ENCODE measurements around the gene RAB3GAP2.
"Not testable (repeated sequence)": the region's sequence is repeated elsewhere in the genome, so short reads cannot be mapped to it uniquely, and the experiment has no call there.

RAB3GAP2 gene

DNA sequence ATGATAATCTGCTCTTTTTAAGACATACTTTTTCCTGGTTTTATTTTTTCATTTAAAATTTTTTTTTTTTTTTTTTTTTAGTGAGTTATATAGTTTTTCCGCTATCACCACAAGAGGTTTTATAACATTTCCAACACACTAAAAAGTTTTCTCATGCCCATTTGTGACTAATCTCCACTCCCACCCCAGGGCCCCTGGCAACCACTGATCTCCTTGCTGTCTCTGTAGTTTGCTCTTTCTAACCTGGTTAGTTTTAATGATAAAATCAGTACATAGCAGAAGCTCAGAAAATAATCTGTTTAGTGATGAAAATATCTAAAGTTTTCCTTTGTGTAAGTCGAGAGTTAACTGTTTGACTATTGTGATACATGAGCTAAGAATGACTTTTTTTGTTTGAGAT is 136.5 kb downstream of the RAB3GAP2 start:
- no peak for DNase-seq

DNA sequence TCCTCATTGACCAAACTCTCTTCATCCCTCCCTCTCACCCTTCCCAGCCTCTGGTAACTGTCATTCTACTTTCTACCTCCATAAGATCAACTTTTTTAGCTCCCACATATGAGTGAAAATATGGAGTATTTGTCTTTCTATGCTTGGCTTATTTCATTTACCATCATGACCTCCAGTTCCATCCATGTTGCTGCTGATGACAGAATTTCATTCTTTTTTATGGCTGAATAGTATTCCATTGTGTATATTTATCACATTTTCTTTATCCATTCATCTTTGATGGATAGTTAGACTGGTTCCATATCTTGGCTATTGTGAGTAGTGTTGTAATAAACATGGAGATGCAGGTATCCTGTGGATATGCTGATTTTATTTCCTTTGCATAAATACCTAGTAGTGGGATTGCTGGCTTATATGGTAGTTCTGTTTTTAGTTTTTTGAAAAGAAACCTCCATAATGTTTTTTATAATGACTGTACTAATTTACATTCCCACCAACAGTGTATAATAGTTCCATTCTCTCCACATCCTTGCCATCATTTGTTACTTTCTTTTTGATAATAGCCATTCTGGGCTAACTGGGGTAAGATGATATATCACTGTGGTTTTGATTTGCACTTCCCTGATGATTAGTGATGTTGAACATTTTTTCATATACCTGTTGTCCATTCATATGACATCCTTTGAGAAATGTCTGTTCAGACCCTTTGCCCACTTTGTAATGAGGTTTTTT is 142.6 kb downstream of the RAB3GAP2 start:
- no peak for DNase-seq

DNA sequence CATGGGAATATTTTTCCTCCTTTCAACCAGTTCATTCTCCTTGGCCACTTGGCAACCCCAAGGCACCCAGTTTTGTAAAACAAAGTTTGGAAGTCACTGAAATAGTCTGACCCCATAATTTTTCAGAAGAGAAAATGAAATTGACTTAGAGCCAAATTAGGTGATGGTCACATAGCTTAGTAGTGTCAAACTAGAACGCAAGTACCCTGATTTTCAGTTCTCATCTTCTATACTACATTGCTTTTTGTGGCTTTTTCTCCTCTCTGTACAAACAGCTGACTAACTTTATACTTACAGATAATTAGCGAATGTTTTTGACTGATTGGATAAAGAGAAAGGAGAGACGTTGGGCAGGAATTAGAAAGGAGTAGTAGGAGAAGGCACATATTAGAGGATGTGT is 145.2 kb downstream of the RAB3GAP2 start:
- DNase-seq, result no peak

DNA sequence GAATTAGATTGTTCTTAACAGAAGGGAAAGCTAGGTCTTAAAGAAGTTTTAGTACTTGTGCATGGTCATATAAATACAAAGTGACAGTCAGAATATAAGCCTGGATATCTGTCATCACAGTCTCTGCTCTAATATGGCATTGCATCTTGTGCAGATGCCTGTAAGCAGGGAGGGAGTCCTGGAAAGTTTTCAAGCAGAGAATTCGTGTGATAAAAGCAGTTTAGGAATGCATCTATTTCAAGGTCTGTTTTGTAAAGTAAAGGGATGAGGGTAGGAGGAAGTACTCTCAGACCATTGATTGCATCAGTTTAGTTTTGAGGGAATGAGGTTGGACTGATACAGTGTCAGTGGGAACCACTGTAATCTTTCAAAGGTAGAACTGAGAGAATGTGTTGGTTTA is 147.7 kb downstream of the RAB3GAP2 start:
- DNase-seq, result no peak

DNA sequence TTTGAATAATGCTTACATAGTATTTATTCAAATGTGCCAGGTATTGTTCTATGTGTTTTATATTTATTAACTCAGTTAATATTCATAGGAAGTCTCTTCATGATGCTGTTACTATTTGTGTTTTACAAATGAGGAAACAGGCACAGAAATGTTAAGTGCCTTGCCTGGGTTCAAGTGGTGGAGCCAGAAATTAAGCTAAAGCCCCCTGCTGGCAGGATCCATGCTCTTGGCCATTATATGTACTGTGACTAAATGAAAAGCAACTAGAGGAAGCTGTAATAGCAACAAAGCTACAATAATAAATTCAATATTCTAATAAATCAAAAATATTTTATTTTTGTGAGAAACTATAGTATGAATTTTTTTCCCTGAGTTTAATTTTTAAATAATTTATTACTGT is 148.4 kb downstream of the RAB3GAP2 start:
- no peak for DNase-seq

DNA sequence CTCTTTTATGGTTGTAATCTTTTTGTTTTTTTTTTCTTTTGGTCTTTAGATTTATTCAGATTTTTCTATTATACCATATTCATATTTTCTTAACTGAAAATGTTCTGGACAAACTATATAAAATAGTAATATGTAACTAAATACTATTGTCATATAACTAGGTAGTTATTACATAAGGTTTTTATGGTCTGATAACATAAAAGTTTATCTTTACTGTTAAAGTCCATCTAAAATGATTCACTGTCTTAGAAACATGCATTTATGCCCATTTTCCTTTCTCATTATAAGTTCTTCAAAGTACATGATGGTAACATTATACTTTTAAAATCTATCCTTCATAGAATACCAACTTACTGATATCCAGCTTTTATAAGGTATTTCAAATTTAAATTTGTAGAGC is 149.2 kb downstream of the RAB3GAP2 start:
- DNase-seq, result no peak

DNA sequence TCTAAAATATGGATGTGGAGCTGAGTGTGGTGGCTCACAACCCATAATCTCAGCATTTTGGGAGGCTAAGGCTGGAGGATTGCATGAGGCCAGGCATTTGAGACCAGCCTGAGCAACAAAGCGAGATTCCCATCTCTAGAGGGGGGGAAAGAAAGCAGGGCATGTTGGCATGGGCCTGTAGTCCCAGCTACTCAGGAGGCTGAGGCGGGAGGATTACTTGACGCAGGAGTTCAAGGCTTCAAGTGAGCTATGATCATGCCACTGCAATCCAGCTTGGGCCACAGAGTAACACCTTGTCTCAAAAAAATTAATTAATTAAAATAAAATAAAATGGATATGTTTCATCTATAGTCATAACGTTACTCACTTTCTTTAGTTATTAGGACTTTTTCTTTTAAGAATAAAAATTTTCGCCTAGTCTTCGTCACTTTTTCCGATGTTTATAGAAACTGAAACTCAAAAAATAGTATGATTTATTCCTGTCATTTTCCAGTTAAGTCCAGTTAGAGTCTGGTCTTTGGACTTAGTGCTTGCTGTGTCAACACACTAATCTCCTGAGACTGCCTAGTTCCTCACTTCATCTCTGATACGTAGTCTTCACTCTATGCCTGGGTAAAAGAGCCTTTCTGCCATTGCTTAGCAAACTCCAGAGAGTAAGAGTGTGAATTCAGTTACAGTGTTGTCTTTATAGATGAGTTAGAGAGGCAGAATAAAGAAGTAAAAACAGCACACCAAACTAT is 150.3 kb downstream of the RAB3GAP2 start:
- no peak for DNase-seq

DNA sequence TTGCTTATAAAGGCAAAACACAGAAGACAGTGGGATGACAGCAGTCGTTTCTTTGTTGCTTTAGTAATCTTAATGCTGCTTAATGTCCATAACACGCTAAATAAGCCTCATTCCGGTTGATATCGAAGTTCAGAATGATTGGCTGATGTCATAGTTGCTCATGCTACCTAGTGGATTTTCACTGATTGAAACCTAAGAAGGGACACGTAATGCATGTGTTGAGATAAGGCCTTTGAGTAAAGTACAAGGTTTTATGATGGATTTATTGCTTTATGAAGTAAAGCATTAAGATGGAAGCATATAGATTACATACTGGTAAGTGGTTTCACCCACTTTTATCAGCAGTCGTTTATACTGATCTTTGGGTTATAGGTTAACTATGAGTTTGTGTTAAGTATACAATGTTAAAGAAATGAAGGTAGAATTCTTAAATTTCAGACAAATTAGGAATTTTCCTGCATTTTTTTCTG is 153.2 kb downstream of the RAB3GAP2 start:
- no peak for DNase-seq

DNA sequence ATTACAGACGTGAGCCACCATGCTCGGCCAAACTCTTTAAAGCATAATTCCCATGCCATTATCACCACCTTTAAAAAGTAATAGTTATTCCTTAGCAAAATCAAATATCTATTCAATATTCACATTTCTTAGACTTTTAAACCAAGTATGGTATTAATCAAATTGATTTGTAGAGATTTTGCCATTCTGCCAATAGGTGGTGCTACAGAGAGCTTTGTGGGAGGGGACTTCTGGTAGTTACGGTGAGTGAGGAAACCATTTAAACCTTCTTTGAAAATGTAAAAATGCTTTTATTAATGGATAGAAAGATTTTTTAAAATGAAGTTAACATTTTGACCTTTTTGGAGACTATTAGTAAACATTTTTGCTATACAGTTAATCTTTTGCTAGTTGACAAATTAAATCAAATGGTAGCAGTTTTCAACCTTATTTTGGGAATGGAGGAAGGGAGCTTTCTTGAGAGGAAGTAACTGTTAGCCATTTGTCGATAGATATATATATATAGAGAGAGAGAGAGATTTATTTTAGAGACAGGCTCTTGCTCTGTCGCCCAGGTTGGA is 159.0 kb downstream of the RAB3GAP2 start:
- DNase-seq, result no peak

DNA sequence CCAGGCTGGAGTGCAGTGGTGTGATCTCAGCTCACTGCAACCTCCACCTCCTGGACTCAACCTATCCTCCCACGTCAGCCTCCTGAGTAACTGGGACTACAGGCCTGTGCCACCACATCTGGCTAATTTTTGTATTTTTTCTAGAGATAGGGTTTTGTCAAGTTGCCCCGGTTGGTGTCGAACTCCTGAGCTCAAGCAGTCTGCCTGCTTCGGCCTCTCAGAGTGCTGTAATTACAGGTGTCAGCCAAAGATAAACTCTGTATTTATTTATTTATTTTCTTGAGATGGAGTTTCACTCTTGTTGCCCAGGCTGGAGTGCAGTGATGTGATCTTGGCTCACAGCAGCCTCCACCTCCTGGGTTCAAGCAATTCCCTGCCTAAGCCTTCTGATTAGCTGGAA is 159.7 kb downstream of the RAB3GAP2 start:
- not testable (repeated sequence) for DNase-seq

DNA sequence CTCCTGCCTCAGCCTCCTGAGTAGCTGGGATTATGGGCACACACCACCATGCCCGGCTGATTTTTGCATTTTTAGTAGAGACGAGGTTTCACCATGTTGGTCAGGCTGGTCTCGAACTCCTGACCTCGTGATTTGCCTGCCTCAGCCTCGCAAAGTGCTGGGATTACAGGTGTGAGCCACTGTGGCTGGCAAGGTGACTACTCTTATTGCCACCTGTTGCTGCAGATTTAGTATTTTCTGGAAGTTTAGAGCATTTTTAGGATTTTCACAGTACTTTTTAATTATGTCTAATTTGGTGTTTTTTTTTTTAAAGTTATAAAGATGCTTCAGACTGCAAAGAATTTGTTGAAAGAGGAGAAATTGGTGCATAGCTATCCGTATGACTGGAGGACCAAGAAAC is 161.8 kb downstream of the RAB3GAP2 start:
- not testable (repeated sequence) for DNase-seq

DNA sequence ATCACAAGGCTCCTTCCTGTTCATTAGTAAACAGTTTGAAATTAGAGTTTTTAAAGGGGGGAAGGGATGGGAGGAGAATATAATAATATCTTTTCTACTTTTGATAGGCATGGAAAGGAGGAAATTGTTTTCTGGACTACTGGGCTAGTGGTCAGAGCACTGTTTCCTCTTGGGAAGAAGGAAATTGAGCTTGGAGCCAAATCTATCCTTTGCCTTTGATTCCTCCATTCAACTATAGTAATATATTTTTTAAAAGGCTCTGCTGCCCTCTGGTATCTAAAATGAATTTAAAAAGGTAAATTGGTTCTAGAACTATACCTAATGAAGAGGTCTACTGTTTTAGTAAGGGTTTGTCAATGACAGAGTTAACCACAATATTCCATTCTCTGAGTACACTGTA is 172.4 kb downstream of the RAB3GAP2 start:
- no peak for DNase-seq

All from stimulated activated CD8-positive, alpha-beta memory T cell treated with anti-CD3 and anti-CD28 coated beads, Interleukin-4, amount 100 ng/mL, for 48 hours (primary cell).